ENCODE measurements around the gene NOM1.
A peak's percentile ranks its signal among the peaks of the same experiment; 100 is the strongest.
"Not testable (repeated sequence)": the region's sequence is repeated elsewhere in the genome, so short reads cannot be mapped to it uniquely, and the experiment has no call there.

The NOM1 gene

GRCh38 chr7:156949541-156950380 lies at the start of gene NOM1:
Gene NOM1, plus strand, starts transcription at chr7:156949712. Its CDS starts 26 bp downstream, at chr7:156949738.
- DNase-seq (ENCODE audit: low read depth), result peak; percentile 88

GRCh38 chr7:156900093-156900492 lies 49.4 kb upstream of the NOM1 start:
- not testable (repeated sequence) for DNase-seq (ENCODE audit: low read depth)

- DNase-seq (ENCODE audit: low read depth), result peak; percentile 26
Measured at GRCh38 chr7:156903232-156903909, 46.1 kb upstream of the NOM1 start.

- DNase-seq (ENCODE audit: low read depth), result no peak
Measured at GRCh38 chr7:156906200-156906649, 43.3 kb upstream of the NOM1 start.

GRCh38 chr7:156907656-156908055 lies 41.9 kb upstream of the NOM1 start:
- no peak for DNase-seq (ENCODE audit: low read depth)

- not testable (repeated sequence) for DNase-seq (ENCODE audit: low read depth)
Measured at GRCh38 chr7:156909574-156910252, 39.8 kb upstream of the NOM1 start.

- no peak for DNase-seq (ENCODE audit: low read depth)
Measured at GRCh38 chr7:156918635-156919034, 30.9 kb upstream of the NOM1 start.

- DNase-seq (ENCODE audit: low read depth), result no peak
Measured at GRCh38 chr7:156919132-156919713, 30.3 kb upstream of the NOM1 start.

- no peak for DNase-seq (ENCODE audit: low read depth)
Measured at GRCh38 chr7:156920076-156920475, 29.4 kb upstream of the NOM1 start.

GRCh38 chr7:156920487-156921373 lies 28.8 kb upstream of the NOM1 start:
- not testable (repeated sequence) for DNase-seq (ENCODE audit: low read depth)

- DNase-seq (ENCODE audit: low read depth), result not testable (repeated sequence)
Measured at GRCh38 chr7:156922304-156922703, 27.2 kb upstream of the NOM1 start.

GRCh38 chr7:156925821-156926220 lies 23.7 kb upstream of the NOM1 start:
- DNase-seq (ENCODE audit: low read depth), result not testable (repeated sequence)

- DNase-seq (ENCODE audit: low read depth), result no peak
Measured at GRCh38 chr7:156927571-156928405, 21.7 kb upstream of the NOM1 start.

GRCh38 chr7:156928406-156928747 lies 21.1 kb upstream of the NOM1 start:
- no peak for DNase-seq (ENCODE audit: low read depth)

- DNase-seq (ENCODE audit: low read depth), result no peak
Measured at GRCh38 chr7:156929789-156930539, 19.5 kb upstream of the NOM1 start.

GRCh38 chr7:156932006-156932405 lies 17.5 kb upstream of the NOM1 start:
- no peak for DNase-seq (ENCODE audit: low read depth)

GRCh38 chr7:156935250-156935649 lies 14.3 kb upstream of the NOM1 start:
- DNase-seq (ENCODE audit: low read depth), result no peak

- not testable (repeated sequence) for DNase-seq (ENCODE audit: low read depth)
Measured at GRCh38 chr7:156936766-156937165, 12.7 kb upstream of the NOM1 start.

GRCh38 chr7:156940421-156941122 lies 8.9 kb upstream of the NOM1 start:
- no peak for DNase-seq (ENCODE audit: low read depth)
